Gastrocnemius medialis (tissue), 4 donors: ENCODE data around the gene FCAR. TPM values are rescaled to one million over a fixed set of nuclear protein-coding genes. Genes with fewer than 3 reads are reported as not detected.
"Not testable (repeated sequence)": the region's sequence is repeated elsewhere in the genome, so short reads cannot be mapped to it uniquely, and the experiment has no call there.

Experiments
- ATAC-seq, 2 donors: fragments of 150-250 bp; one replicate each; pipeline ENCODE4 v1.9.1; 2016
- DNase-seq, 2 donors: peaks; one replicate each; pipeline ENCODE4 v3.0.0-alpha.2; 2019
- H3K27ac ChIP-seq, 4 donors: fragments of 200-600 bp; sonication (generic); 1 replicate in 1 of 4; 2 replicates in 3 of 4; pipeline ENCODE4 v1.5.1; 2016 to 2018; ENCODE audit warnings: mild to moderate bottlenecking in 2 of 4, moderate library complexity in 1 of 4
- H3K27me3 ChIP-seq, 3 donors: fragments of 200-600 bp; sonication (generic) in 2 of 3; 1 replicate in 1 of 3; 2 replicates in 2 of 3; pipeline versions ENCODE4 v1.5.1 to v1.6.0; 2016 to 2019; ENCODE audit warnings: mild to moderate bottlenecking in 1 of 3, moderate library complexity in 1 of 3
- H3K36me3 ChIP-seq, 2 donors: fragments of 200-600 bp; sonication (generic) in 1 of 2; one replicate each; pipeline ENCODE4 v1.5.1; 2017 to 2018
- H3K4me1 ChIP-seq, 2 donors: fragments of 200-600 bp; sonication (generic) in 1 of 2; one replicate each; pipeline ENCODE4 v1.5.1; 2016 to 2017; ENCODE audit warnings: mild to moderate bottlenecking in 2 of 2
- H3K4me3 ChIP-seq, 4 donors: fragments of 200-600 bp; sonication (generic) in 3 of 4; 1 replicate in 1 of 4; 2 replicates in 3 of 4; pipeline ENCODE4 v1.5.1; 2016 to 2019; ENCODE audit warnings: mild to moderate bottlenecking in 2 of 4
- H3K9me3 ChIP-seq, 3 donors: fragments of 200-600 bp; sonication (generic) in 2 of 3; 1 replicate in 1 of 3; 2 replicates in 2 of 3; pipeline ENCODE4 v1.5.1; 2016 to 2019
- CTCF ChIP-seq, 5 experiments: fragments of 450-650 bp in 3 of 5; fragments of 200-600 bp in 2 of 5; sonication (generic) in 2 of 5; IDR thresholded peaks in 4 of 5; conservative IDR thresholded peaks in 1 of 5; 1 replicate in 4 of 5; 2 replicates in 1 of 5; pipeline ENCODE4 v1.5.1; 2016 to 2019; ENCODE audit warnings: antibody characterized with exemption in 5 of 5, mild to moderate bottlenecking in 3 of 5, moderate library complexity in 3 of 5
- POLR2A ChIP-seq, 2 donors: fragments of 450-650 bp; IDR thresholded peaks; one replicate each; pipeline ENCODE4 v1.6.1; 2017; ENCODE audit warnings: antibody characterized with exemption in 2 of 2, mild to moderate bottlenecking in 2 of 2, moderate library complexity in 2 of 2
- in situ Hi-C, 4 donors: fragments of 200-750 bp; cut with MboI; loops; one replicate each; pipeline versions ENCODE4 v1.15.0 to v1.8.0; 2017; ENCODE audit warnings: low sequenced_read_pairs in 4 of 4
- intact Hi-C: fragments of 100-400 bp; cut with DNase I; formaldehyde crosslinking; loops from one replicate; pipeline ENCODE4 v1.15.1; 2023; ENCODE audit warnings: low total_unique reads
- total RNA-seq, 4 donors: library from RNA; depleted of rRNA; stranded (reverse); fragments of >200 nt; gene quantifications; one replicate each; pipeline versions ENCODE4 v1.1.0 to v1.2.3, GENCODE V29; 2016

FCAR gene
- total RNA-seq = 1 to 10 TPM in 1 of 4 donors, under 1 TPM in 2, not detected in 1; 0.33 to 2.0 (median 0.41) TPM

GRCh38 chr19:54873990-54874389 lies at the start of gene FCAR:
Gene FCAR (plus strand): TSS chr19:54874235. CDS start chr19:54874290, 55 bp downstream.
- TF ChIP-seq CTCF (IDR thresholded peaks at IDR 0.05 in 4 of 5, conservative IDR thresholded peaks at IDR 0.05 in 1 of 5) = no peak
- TF ChIP-seq POLR2A (IDR thresholded peaks at IDR 0.05) = no peak
- H3K27ac ChIP-seq = no peak within 1 kb of the TSS

GRCh38 chr19:54824416-54824815 lies 49.6 kb upstream of the FCAR start:
- DNase-seq = not testable (repeated sequence)

More at GRCh38 chr19:54873990-54874389, at the start of gene FCAR:
- Histone ChIP-seq H3K9me3 (no peaks in the 10 kb centered on the region), H3K27me3 (no peaks in the 10 kb centered on the region), H3K36me3 (no peaks in the 10 kb centered on the region), H3K4me1 (no peaks in the 10 kb centered on the region), H3K4me3 (no peak within 1 kb of the TSS)
- intact Hi-C loops = no loop called here
- in situ Hi-C loops = no loop called here
- DNase-seq (no peak), ATAC-seq (no peak)

GRCh38 chr19:54825326-54825725 lies 48.7 kb upstream of the FCAR start:
- H3K4me3 ChIP-seq, H3K36me3 ChIP-seq, ATAC-seq, H3K27me3 ChIP-seq, H3K9me3 ChIP-seq, DNase-seq, in situ Hi-C loops, H3K27ac ChIP-seq, H3K4me1 ChIP-seq, intact Hi-C loops: not testable (repeated sequence)

More at GRCh38 chr19:54824416-54824815, 49.6 kb upstream of the FCAR start:
- H3K36me3 ChIP-seq, H3K9me3 ChIP-seq, H3K4me1 ChIP-seq, H3K4me3 ChIP-seq, H3K27ac ChIP-seq, H3K27me3 ChIP-seq, in situ Hi-C loops, ATAC-seq, intact Hi-C loops: not testable (repeated sequence)

- intact Hi-C loops, DNase-seq, H3K4me1 ChIP-seq, H3K9me3 ChIP-seq, H3K27me3 ChIP-seq, in situ Hi-C loops, H3K36me3 ChIP-seq, H3K4me3 ChIP-seq, H3K27ac ChIP-seq, ATAC-seq: not testable (repeated sequence)
Observed at GRCh38 chr19:54828064-54828463, 46.0 kb upstream of the FCAR start.

- ATAC-seq, DNase-seq, H3K27me3 ChIP-seq, H3K27ac ChIP-seq, H3K4me3 ChIP-seq, in situ Hi-C loops, H3K9me3 ChIP-seq, H3K36me3 ChIP-seq, H3K4me1 ChIP-seq, intact Hi-C loops: not testable (repeated sequence)
Observed at GRCh38 chr19:54832496-54832895, 41.5 kb upstream of the FCAR start, which contains the start of gene KIR2DS4. Gene KIR2DS4 (plus strand): TSS chr19:54832676.

GRCh38 chr19:54835126-54835525 lies 38.9 kb upstream of the FCAR start:
- H3K27me3 ChIP-seq, DNase-seq, ATAC-seq, H3K27ac ChIP-seq, H3K4me3 ChIP-seq, in situ Hi-C loops, intact Hi-C loops, H3K4me1 ChIP-seq, H3K9me3 ChIP-seq, H3K36me3 ChIP-seq: not testable (repeated sequence)

- DNase-seq, H3K27me3 ChIP-seq, H3K36me3 ChIP-seq, H3K4me1 ChIP-seq, H3K9me3 ChIP-seq, H3K27ac ChIP-seq, ATAC-seq, H3K4me3 ChIP-seq, intact Hi-C loops, in situ Hi-C loops: not testable (repeated sequence)
Observed at GRCh38 chr19:54837522-54837921, 36.5 kb upstream of the FCAR start.

- H3K27me3 ChIP-seq, H3K36me3 ChIP-seq, H3K9me3 ChIP-seq, ATAC-seq, H3K4me1 ChIP-seq, H3K27ac ChIP-seq, in situ Hi-C loops, DNase-seq, H3K4me3 ChIP-seq: not testable (repeated sequence)
- intact Hi-C loops = loop anchor here (10.0 kb wide), 1 partner anchor 68 kb away; no protein-coding TSS in a partner anchor
Observed at GRCh38 chr19:54843171-54843570, 30.9 kb upstream of the FCAR start.

- ATAC-seq, DNase-seq, H3K36me3 ChIP-seq, H3K9me3 ChIP-seq, H3K27me3 ChIP-seq, H3K27ac ChIP-seq, H3K4me1 ChIP-seq, H3K4me3 ChIP-seq, intact Hi-C loops, in situ Hi-C loops: not testable (repeated sequence)
Observed at GRCh38 chr19:54850061-54850640, 23.9 kb upstream of the FCAR start, which contains the start of gene KIR3DL2. Gene KIR3DL2 (plus strand): TSS chr19:54850443. CDS start chr19:54850476, 33 bp downstream.
